Panc1 (cell line): ENCODE results near the gene CHAF1B.

ENCODE experiments used
- TF ChIP-seq, protein P1 (sequence below): fragments of 450-650 bp; IDR thresholded peaks from 2 replicates; pipeline ENCODE4 v1.5.1; 2017; ENCODE audit warnings: mild to moderate bottlenecking
- TF ChIP-seq, protein P2 (sequence below), 2 experiments: IDR thresholded peaks; 2 replicates each; pipeline ENCODE4 v1.6.1; 2011 to 2012; ENCODE audit warnings: low read depth in 2 of 2, control low read depth in 1 of 2, low read length in 1 of 2, mild to moderate bottlenecking in 1 of 2, moderate library complexity in 1 of 2; ENCODE audit not compliant: insufficient read depth in 1 of 2

DNA sequence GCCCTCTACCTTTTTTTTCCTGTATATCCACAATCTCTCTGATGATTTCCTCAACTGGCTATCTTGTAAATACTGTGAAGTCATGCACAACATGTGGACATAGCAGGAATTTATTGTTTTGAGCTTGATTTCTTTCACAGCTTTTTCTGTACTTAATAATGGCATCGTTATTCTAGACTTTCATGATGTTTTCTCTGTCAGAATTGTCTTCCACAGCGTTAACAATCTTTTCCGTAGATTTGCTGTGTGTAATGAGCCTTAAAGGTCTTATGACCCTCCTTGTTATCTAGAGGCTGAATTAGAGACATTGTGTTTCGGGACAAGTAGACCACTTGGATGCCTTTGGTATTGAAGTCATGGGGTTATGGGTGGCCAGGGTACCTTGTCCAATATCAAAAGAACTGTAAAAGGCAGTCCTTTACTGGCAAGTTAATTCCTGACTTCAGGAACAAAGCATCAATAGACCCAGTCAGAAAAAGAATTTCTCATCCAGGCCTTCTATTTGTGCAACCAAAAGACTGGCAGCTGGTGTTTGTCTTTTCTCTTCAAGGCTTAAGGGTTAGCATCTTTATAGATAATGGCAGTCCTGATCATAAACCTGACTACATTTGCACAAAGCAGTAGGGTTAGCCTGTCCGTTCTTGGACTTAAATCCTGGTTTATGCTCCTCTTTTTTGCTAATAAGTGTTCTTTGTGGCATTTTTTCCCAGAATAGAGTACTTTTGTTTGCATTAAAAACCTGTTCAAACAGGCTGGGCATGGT lies 30.1 kb upstream of the CHAF1B start:
- TF ChIP-seq, protein P1, sequence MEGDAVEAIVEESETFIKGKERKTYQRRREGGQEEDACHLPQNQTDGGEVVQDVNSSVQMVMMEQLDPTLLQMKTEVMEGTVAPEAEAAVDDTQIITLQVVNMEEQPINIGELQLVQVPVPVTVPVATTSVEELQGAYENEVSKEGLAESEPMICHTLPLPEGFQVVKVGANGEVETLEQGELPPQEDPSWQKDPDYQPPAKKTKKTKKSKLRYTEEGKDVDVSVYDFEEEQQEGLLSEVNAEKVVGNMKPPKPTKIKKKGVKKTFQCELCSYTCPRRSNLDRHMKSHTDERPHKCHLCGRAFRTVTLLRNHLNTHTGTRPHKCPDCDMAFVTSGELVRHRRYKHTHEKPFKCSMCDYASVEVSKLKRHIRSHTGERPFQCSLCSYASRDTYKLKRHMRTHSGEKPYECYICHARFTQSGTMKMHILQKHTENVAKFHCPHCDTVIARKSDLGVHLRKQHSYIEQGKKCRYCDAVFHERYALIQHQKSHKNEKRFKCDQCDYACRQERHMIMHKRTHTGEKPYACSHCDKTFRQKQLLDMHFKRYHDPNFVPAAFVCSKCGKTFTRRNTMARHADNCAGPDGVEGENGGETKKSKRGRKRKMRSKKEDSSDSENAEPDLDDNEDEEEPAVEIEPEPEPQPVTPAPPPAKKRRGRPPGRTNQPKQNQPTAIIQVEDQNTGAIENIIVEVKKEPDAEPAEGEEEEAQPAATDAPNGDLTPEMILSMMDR: no peak
- TF ChIP-seq, protein P2, sequence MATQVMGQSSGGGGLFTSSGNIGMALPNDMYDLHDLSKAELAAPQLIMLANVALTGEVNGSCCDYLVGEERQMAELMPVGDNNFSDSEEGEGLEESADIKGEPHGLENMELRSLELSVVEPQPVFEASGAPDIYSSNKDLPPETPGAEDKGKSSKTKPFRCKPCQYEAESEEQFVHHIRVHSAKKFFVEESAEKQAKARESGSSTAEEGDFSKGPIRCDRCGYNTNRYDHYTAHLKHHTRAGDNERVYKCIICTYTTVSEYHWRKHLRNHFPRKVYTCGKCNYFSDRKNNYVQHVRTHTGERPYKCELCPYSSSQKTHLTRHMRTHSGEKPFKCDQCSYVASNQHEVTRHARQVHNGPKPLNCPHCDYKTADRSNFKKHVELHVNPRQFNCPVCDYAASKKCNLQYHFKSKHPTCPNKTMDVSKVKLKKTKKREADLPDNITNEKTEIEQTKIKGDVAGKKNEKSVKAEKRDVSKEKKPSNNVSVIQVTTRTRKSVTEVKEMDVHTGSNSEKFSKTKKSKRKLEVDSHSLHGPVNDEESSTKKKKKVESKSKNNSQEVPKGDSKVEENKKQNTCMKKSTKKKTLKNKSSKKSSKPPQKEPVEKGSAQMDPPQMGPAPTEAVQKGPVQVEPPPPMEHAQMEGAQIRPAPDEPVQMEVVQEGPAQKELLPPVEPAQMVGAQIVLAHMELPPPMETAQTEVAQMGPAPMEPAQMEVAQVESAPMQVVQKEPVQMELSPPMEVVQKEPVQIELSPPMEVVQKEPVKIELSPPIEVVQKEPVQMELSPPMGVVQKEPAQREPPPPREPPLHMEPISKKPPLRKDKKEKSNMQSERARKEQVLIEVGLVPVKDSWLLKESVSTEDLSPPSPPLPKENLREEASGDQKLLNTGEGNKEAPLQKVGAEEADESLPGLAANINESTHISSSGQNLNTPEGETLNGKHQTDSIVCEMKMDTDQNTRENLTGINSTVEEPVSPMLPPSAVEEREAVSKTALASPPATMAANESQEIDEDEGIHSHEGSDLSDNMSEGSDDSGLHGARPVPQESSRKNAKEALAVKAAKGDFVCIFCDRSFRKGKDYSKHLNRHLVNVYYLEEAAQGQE (IDR thresholded peaks at IDR 0.05; ENCODE audit: insufficient read depth in 1 of 2, low read depth in 2 of 2, low read length in 1 of 2): no peak
